GM19324 (cell line): Measurements from ENCODE around the gene COL6A6.
"Not testable (repeated sequence)": the region's sequence is repeated elsewhere in the genome, so short reads cannot be mapped to it uniquely, and the experiment has no call there.

Experiments
- ATAC-seq: cut with Tn5 transposase; IDR thresholded peaks from one replicate; pipeline ENCODE4 v1.9.1; 2021; ENCODE audit warnings: mild to moderate bottlenecking, moderate library complexity; ENCODE audit not compliant: unreplicated experiment, low FRiP score

Gene COL6A6

DNA sequence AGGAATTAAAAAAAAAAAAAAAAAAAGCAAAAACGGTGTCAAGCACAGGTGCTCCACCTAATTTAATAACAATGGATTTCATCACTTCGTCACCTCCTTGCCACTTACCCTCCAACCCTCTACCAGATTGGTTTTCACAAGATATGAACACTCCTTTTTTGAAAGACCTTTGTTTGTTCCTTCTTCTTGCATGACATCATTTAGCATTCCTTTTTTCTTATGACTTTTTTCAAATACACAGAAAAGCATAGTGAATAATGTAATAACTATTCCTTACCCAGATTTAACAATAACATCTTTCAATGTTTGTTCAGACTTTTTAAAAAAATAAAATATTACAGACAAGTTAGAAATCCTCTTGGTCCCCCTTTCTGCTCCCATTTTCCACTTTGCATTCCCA, 16.3 kb downstream of the COL6A6 start:
- no peak for ATAC-seq

DNA sequence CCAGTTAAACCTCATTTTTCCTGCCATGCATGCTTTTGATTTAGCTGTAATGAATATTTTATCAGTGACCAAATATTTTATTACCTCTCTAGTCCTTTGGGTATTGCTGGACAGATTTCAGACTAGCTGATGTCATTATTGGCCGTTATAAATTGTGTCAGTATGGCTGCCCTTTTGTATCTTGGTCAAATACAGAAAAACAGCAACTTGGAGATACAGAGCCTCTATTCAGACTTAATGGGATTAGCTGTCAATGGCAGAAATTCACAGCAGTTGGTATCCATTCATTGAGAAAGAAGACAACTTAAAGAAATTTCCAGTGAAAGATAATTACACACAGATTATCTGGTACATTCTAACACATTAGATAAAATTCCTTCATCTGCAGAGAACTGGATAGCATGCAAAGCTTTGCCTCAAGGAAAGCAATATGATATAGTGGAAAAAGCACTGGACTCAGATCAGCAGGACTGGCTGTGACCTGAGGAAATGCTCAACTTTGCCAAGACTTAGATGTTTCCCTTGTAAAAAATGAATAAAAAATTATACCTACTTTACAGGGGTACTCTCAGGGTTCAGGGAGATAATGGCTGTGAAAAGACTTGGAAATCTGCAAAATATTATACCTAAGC, 20.8 kb downstream of the COL6A6 start:
- no peak for ATAC-seq

DNA sequence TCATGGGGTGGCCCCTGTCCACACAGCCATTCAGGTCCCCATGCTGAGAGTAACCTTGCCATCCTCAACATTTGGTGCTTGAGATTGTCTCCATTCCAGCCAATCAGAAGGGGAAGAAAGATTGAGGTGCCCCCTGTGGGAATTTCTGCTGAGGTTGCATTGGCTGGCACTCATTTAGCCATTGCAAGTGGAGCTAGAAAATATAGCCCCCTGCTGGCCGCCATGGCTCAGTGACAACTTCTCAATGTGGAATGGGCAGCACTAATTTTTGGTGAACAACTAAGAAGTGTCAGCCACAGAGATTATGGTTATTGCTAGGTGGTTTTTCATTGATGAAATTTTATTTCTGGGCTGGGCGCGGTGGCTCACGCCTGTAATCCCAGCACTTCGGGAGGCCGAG, 22.0 kb downstream of the COL6A6 start:
- no peak for ATAC-seq

DNA sequence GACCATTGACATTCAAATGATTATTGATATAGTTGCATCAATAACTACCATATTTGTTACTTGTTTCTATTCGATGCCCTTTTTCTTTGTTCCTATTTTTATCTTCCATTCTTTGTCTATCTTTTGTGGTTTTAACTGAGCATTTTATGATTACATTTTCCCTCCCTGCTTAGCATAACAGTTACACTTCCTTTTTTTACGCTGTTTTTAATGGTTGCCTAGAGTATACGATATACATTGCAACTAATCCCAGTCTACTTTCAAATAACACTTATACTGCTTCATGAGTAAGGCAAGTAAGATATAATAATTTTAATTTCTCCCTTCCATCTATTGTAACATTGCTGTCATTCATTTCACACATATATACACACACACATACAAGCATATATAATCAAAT, 26.3 kb downstream of the COL6A6 start:
- ATAC-seq: no peak

- no peak for ATAC-seq
These were observed 30.1 kb downstream of the COL6A6 start for GRCh38 chr3:130546920-130547679.

DNA sequence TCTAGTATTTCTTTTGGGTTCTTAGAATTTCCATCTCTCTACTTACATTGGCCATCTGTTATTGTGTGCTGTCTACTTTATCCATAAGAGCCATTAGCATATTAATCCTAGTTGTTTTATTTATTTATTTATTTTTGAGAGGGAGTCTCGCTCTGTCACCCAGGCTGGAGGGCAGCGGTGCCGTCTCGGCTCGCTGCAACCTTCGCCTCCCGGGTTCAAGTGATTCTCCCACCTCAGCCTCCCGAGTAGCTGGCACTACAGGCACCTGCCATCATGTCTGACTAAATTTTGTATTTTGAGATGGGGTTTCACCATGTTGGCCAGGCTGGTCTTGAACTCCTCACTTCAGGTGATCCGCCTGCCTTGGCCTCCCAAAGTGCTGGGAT, 30.7 kb downstream of the COL6A6 start:
- ATAC-seq: not testable (repeated sequence)

DNA sequence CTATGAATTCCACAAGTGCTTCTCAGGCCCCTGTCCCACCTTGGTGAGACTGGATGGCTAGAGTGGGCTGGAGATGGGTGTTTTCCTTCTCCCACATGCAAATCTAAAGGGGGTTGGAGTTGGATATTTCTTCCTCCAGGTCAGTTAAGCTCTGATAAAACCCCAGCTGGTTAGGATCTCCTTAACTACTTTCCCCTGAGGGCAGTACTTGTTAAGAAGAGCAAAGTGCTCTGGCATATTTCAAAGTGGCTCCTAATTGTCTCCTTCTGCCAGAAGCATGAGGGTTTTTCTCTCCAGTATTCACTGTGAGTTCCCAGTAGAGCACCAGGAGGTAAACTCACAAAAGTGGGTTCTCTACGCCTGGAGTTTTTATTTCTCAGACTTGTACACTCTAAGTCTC, 31.4 kb downstream of the COL6A6 start:
- ATAC-seq: no peak

DNA sequence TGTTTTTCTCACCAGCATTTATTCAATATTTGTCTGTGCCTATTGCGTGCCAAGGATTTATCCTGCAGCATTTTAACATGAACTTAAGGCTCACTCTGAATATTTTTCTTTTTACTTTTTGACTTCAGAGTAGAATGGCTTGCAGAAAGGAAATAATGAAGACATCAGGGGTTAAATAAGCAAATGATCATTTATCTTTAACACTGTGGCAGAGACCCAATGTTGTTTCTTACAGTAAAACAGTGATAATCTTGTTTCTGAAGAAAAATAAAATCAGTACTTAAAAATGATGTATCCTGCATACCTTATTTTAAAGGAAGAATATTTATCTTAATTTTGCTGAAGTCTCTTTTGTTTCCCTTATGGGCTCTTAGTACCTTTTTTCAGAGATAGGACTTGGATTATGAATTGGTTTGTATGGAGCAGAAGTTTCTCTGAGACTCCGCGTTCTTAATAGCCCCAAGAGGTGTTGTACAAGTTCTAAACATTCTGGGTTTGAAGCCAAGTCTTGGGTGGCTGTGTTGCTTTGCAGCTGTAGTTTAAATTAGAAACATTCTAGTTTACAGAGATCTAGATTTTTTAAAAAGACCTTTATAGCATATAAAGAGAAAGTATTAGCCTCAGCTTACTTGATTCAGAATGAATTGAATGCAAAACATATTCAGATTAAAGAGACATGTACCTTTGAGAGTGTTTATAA, 40.5 kb downstream of the COL6A6 start:
- no peak for ATAC-seq

DNA sequence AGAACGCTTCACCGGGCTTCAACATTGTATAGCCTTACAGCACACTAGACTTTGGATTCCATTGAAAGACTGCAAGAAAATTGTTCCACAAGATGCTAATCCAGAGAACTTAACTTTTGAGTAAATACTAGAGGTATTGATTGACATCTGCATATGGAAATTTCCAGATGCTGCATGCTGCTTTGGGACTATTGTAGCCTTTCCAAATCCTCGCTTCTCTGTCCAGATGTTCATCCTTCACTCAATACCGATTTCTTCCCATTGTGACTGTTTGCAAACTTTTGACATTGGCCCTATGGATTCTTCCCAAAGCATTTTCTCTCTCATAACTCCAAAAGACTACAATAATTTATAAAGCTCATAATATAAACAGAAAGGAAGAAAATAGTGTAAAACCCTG, 41.4 kb downstream of the COL6A6 start:
- no peak for ATAC-seq

GRCh38 chr3:130565224-130565623, 48.2 kb downstream of the COL6A6 start:
- no peak for ATAC-seq
